HG02970 (cell line): Measurements from ENCODE around the gene ZKSCAN3.

Source experiments
- ATAC-seq: cut with Tn5 transposase; IDR thresholded peaks from one replicate; pipeline ENCODE4 v1.9.1; 2021; ENCODE audit warnings: mild to moderate bottlenecking, moderate library complexity, moderate number of reproducible peaks; ENCODE audit not compliant: unreplicated experiment, low FRiP score

ZKSCAN3 gene

DNA sequence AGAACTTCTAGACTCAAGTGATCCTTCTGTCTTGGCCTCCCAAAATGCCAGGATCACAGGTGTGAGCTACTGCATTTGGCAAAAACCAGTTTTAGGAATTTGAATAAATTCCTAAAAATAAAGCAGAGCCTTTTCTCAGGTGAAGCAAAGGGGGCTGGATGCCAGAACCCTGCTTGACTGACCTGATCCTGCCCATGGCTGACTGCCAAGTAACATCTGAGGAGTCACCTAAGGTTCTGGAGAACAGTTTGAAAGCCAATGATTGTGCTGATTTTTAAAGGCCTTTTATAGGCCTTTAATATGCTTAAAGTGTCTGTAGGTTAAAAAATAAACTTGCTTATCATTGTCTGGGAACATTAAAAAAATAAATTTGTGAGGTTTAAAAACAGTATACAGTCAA lies 63.9 kb downstream of the ZKSCAN3 start:
- ATAC-seq, result no peak
